Measurements from ENCODE around the gene CD81.

The CD81 gene

GRCh38 chr11:2400069-2400761, 23.1 kb downstream of the CD81 start, which contains the start of gene TSSC4:
Gene TSSC4, plus strand, starts transcription at chr11:2400750. Its CDS starts 1,884 bp downstream, at chr11:2402634.
- Histone ChIP-seq H3K4me3 (ENCODE audit: low read length) (peak within 1 kb of the TSS; percentile 90), H3K9me3 (ENCODE audit: control insufficient read depth, insufficient read depth, low read length) (no peaks in the 10 kb centered on the region), H3K4me1 (ENCODE audit: control insufficient read depth, low read length) (peaks cover 54% of the 10 kb centered on the region), H3K36me3 (ENCODE audit: control insufficient read depth, low read length) (peaks cover 71% of the 10 kb centered on the region), H3F3A (ENCODE audit: control insufficient read depth, insufficient read depth) (peaks cover 25% of the 10 kb centered on the region), H3K27me3 (ENCODE audit: control insufficient read depth, low read length) (no peaks in the 10 kb centered on the region), H3K4me2 (ENCODE audit: low read length) (peak within 1 kb of the TSS; percentile 80), H4K20me1 (ENCODE audit: control insufficient read depth, insufficient read depth, low read depth, low read length) (no peaks in the 10 kb centered on the region), H3K79me2 (ENCODE audit: control insufficient read depth, low read length) (peaks cover 36% of the 10 kb centered on the region), H3K27ac (ENCODE audit: low read depth, low read length) (peak within 1 kb of the TSS; percentile 82), H3K9me2 (replicated peaks; ENCODE audit: control insufficient read depth, low read length) (no peaks in the 10 kb centered on the region)
- TF ChIP-seq EZH2phosphoT487 (IDR thresholded peaks at IDR 0.05; ENCODE audit: borderline replicate concordance, low read length) = no peak
- peak; percentile 95 for TF ChIP-seq CTCF (IDR thresholded peaks at IDR 0.05; ENCODE audit: low read depth, low read length, poor library complexity, severe bottlenecking)

GRCh38 chr11:2400762-2401435, 23.8 kb downstream of the CD81 start:
- Histone ChIP-seq H3K27ac (ENCODE audit: low read depth, low read length) (peak overlapping the region; percentile 45), H3K4me1 (ENCODE audit: control insufficient read depth, low read length) (peaks cover 47% of the 10 kb centered on the region), H3K27me3 (ENCODE audit: control insufficient read depth, low read length) (no peaks in the 10 kb centered on the region), H3K9me3 (ENCODE audit: control insufficient read depth, insufficient read depth, low read length) (no peaks in the 10 kb centered on the region), H3K4me2 (ENCODE audit: low read length) (peak overlapping the region; percentile 70), H3K4me3 (ENCODE audit: low read length) (peak overlapping the region; percentile 89), H3K79me2 (ENCODE audit: control insufficient read depth, low read length) (peaks cover 30% of the 10 kb centered on the region), H4K20me1 (ENCODE audit: control insufficient read depth, insufficient read depth, low read depth, low read length) (no peaks in the 10 kb centered on the region), H3K9me2 (replicated peaks; ENCODE audit: control insufficient read depth, low read length) (no peaks in the 10 kb centered on the region), H3F3A (ENCODE audit: control insufficient read depth, insufficient read depth) (peaks cover 25% of the 10 kb centered on the region), H3K36me3 (ENCODE audit: control insufficient read depth, low read length) (peaks cover 64% of the 10 kb centered on the region)
- TF ChIP-seq CTCF (IDR thresholded peaks at IDR 0.05; ENCODE audit: low read depth, low read length, poor library complexity, severe bottlenecking) = no peak
- TF ChIP-seq EZH2phosphoT487 (IDR thresholded peaks at IDR 0.05; ENCODE audit: borderline replicate concordance, low read length) = no peak

- Histone ChIP-seq H4K20me1 (ENCODE audit: control insufficient read depth, insufficient read depth, low read depth, low read length) (no peaks in the 10 kb centered on the region), H3K9me3 (ENCODE audit: control insufficient read depth, insufficient read depth, low read length) (no peaks in the 10 kb centered on the region), H3K4me3 (ENCODE audit: low read length) (peak overlapping the region; percentile 89), H3F3A (ENCODE audit: control insufficient read depth, insufficient read depth) (peaks cover 25% of the 10 kb centered on the region), H3K4me1 (ENCODE audit: control insufficient read depth, low read length) (peaks cover 41% of the 10 kb centered on the region), H3K36me3 (ENCODE audit: control insufficient read depth, low read length) (peaks cover 58% of the 10 kb centered on the region), H3K27me3 (ENCODE audit: control insufficient read depth, low read length) (no peaks in the 10 kb centered on the region), H3K27ac (ENCODE audit: low read depth, low read length) (peak overlapping the region; percentile 45; the same call in 1 of the 2 replicates), H3K4me2 (ENCODE audit: low read length) (peak overlapping the region; percentile 70), H3K9me2 (replicated peaks; ENCODE audit: control insufficient read depth, low read length) (no peaks in the 10 kb centered on the region), H3K79me2 (ENCODE audit: control insufficient read depth, low read length) (peaks cover 28% of the 10 kb centered on the region)
- TF ChIP-seq EZH2phosphoT487 (IDR thresholded peaks at IDR 0.05; ENCODE audit: borderline replicate concordance, low read length) (no peak), CTCF (IDR thresholded peaks at IDR 0.05; ENCODE audit: low read depth, low read length, poor library complexity, severe bottlenecking) (peak; percentile 34)
Measured at GRCh38 chr11:2401436-2401984, 24.4 kb downstream of the CD81 start.
